HAP-1 (cell line): ENCODE measurements around the gene FOXP1.

Experiments used
- DNase-seq, 2 experiments: peaks; one replicate each; pipeline ENCODE4 v3.0.0-alpha.2; 2016 to 2020; ENCODE audit warnings: low spot score in 2 of 2
- H3K27me3 ChIP-seq: fragments of 250-450 bp; sonication (Bioruptor Pico); 2 replicates; pipeline ENCODE4 v1.5.1; 2020; ENCODE audit warnings: low read depth, mild to moderate bottlenecking, moderate library complexity
- H3K36me3 ChIP-seq: fragments of 250-450 bp; sonication (Bioruptor Pico); replicated peaks from 2 replicates; pipeline ENCODE4 v1.5.1; 2020; ENCODE audit warnings: mild to moderate bottlenecking
- H3K4me1 ChIP-seq: fragments of 250-450 bp; sonication (Bioruptor Pico); 2 replicates; pipeline ENCODE4 v1.5.1; 2020; ENCODE audit warnings: mild to moderate bottlenecking
- H3K4me3 ChIP-seq: fragments of 250-450 bp; sonication (Bioruptor Pico); 2 replicates; pipeline ENCODE4 v1.5.1; 2020; ENCODE audit warnings: mild to moderate bottlenecking, moderate library complexity
- H3K9me3 ChIP-seq: fragments of 250-450 bp; sonication (Bioruptor Pico); 2 replicates; pipeline ENCODE4 v1.5.1; 2020; ENCODE audit warnings: mild to moderate bottlenecking, moderate library complexity
- in situ Hi-C: fragments of 300-500 bp; cut with MboI; formaldehyde crosslinking; loops from 3 replicates; pipeline ENCODE4 v1.14.3; 2020; ENCODE audit warnings: low sequenced_read_pairs, inconsistent platforms, mixed read lengths

The FOXP1 gene

GRCh38 chr3:70926835-70927234 is 656.7 kb downstream of the FOXP1 start:
- no peaks in the 10 kb centered on the region for H3K4me1 ChIP-seq
- H3K9me3 ChIP-seq: peaks cover 4% of the 10 kb centered on the region; the same call in 1 of the 2 replicates
- DNase-seq: no peak
- H3K27me3 ChIP-seq: no peaks in the 10 kb centered on the region
- no peaks in the 10 kb centered on the region for H3K36me3 ChIP-seq
- in situ Hi-C loops: no loop called here
- no peak overlapping the region for H3K4me3 ChIP-seq

GRCh38 chr3:70919661-70920060 is 663.9 kb downstream of the FOXP1 start:
- H3K9me3 ChIP-seq: peaks cover 4% of the 10 kb centered on the region; the same call in 1 of the 2 replicates
- H3K36me3 ChIP-seq: no peaks in the 10 kb centered on the region
- in situ Hi-C loops: no loop called here
- peaks cover 15% of the 10 kb centered on the region for H3K4me1 ChIP-seq
- DNase-seq: peak in 1 of 2 experiments; percentile 21
- no peak overlapping the region for H3K4me3 ChIP-seq
- H3K27me3 ChIP-seq: no peaks in the 10 kb centered on the region

GRCh38 chr3:70919091-70919490 is 664.4 kb downstream of the FOXP1 start:
- Histone ChIP-seq H3K9me3 (peaks cover 4% of the 10 kb centered on the region; the same call in 1 of the 2 replicates), H3K27me3 (no peaks in the 10 kb centered on the region), H3K4me3 (no peak overlapping the region), H3K36me3 (no peaks in the 10 kb centered on the region), H3K4me1 (peaks cover 15% of the 10 kb centered on the region)
- DNase-seq: no peak
- in situ Hi-C loops: no loop called here

- Histone ChIP-seq H3K9me3 (no peaks in the 10 kb centered on the region), H3K36me3 (no peaks in the 10 kb centered on the region), H3K4me3 (no peak overlapping the region), H3K27me3 (no peaks in the 10 kb centered on the region), H3K4me1 (peaks cover 15% of the 10 kb centered on the region)
- in situ Hi-C loops: no loop called here
- peak; percentile 61 to 77 for DNase-seq
These were observed 667.0 kb downstream of the FOXP1 start for GRCh38 chr3:70916375-70917055.

GRCh38 chr3:70914862-70915261 is 668.7 kb downstream of the FOXP1 start:
- Histone ChIP-seq H3K4me1 (peaks cover 12% of the 10 kb centered on the region), H3K36me3 (no peaks in the 10 kb centered on the region), H3K4me3 (no peak overlapping the region), H3K9me3 (no peaks in the 10 kb centered on the region), H3K27me3 (no peaks in the 10 kb centered on the region)
- in situ Hi-C loops: no loop called here
- no peak for DNase-seq

- Histone ChIP-seq H3K4me1 (0 out of 2 replicates have a peak, but pooled peaks cover 3% of the 10 kb centered on the region), H3K9me3 (no peaks in the 10 kb centered on the region), H3K4me3 (no peak overlapping the region), H3K36me3 (no peaks in the 10 kb centered on the region), H3K27me3 (no peaks in the 10 kb centered on the region)
- in situ Hi-C loops: no loop called here
- DNase-seq: no peak
These were observed 671.8 kb downstream of the FOXP1 start for GRCh38 chr3:70911719-70912118.

DNA sequence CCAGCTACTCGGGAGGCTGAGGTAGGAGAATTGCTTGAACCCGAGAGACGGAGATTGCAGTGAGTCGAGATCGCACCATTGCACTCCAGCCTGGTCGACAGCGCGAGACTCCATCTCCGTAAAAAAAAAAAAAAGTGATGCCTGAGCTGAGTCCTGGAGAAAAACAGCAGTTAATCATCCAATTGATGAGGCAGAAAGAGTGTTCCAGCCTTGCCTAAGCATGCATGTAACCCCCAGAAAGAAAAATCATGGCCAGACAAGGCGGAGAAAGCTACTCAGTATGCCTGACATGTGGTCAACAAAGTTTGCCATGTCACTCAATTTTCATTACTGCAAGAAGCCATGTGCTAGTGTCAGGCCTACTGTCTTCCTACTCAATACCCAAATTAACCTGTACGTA is 678.0 kb downstream of the FOXP1 start:
- Histone ChIP-seq H3K9me3 (no peaks in the 10 kb centered on the region), H3K36me3 (no peaks in the 10 kb centered on the region), H3K4me3 (no peak overlapping the region), H3K27me3 (no peaks in the 10 kb centered on the region), H3K4me1 (no peaks in the 10 kb centered on the region)
- in situ Hi-C loops: no loop called here
- DNase-seq: no peak
